ENCODE results near the gene ATP10A. TPM values are rescaled to one million over a fixed set of nuclear protein-coding genes. Genes with fewer than 3 reads are reported as not detected.

Gene ATP10A
- total RNA-seq, 1 experiment from 2014 or later = 3.9 TPM

DNA sequence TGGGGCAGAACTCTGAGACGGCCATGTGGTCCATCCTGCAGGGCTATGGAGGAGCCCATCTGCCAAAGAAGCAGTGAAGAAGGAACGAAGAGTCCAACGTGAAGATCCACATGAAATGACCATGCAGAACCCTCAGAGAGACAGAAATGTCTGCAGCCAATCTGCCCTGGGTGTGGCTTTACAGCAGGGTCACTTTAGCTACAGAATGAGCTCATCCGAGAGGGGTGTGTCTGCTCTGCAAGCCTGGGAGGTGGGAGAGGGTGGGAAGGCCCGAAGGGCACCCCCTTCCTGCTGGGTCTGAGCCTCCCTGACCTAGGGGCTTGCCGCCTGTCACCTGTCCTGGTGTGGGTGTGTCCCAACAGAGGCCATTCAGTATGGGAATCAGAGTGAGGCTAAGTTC lies 176.3 kb downstream of the ATP10A start:
- Histone ChIP-seq H4K91ac (ENCODE audit: insufficient read length, low read depth, low read length) (no peak overlapping the region), H3K56ac (ENCODE audit: insufficient read length, low read depth, low read length) (no peak overlapping the region), H2BK120ac (ENCODE audit: low read depth, low read length, poor library complexity, severe bottlenecking) (no peak overlapping the region), H4K20me1 (ENCODE audit: control insufficient read depth, insufficient read depth, insufficient read length) (peaks cover 3% of the 10 kb centered on the region), H3K79me2 (ENCODE audit: insufficient read depth, low read length) (no peaks in the 10 kb centered on the region), H2AK5ac (ENCODE audit: insufficient read length, low read length) (no peak overlapping the region), H3K18ac (ENCODE audit: insufficient read length, low read depth, low read length) (no peak overlapping the region), H4K8ac (replicated peaks; ENCODE audit: insufficient read length, low read depth, low read length) (no peak overlapping the region), H2BK12ac (ENCODE audit: insufficient read length, low read depth, low read length) (no peak overlapping the region), H2BK20ac (ENCODE audit: low read depth, low read length, poor library complexity, severe bottlenecking) (no peak overlapping the region), H2BK5ac (ENCODE audit: insufficient read length, low read length) (no peak overlapping the region), H2AFZ (ENCODE audit: low read length) (no peak overlapping the region), H3K23ac (ENCODE audit: insufficient read length, low read depth, low read length) (no peak overlapping the region), H3K4ac (ENCODE audit: low read depth, low read length) (no peak overlapping the region), H3T11ph (ENCODE audit: low read length) (no peak overlapping the region), H3K14ac (ENCODE audit: insufficient read depth, low read length) (no peak overlapping the region), H3K27me3 (ENCODE audit: insufficient read depth, low read length) (no peaks in the 10 kb centered on the region), H3K27ac (ENCODE audit: insufficient read length, low read depth, low read length) (no peak overlapping the region), H2BK15ac (ENCODE audit: low read depth, low read length) (no peak overlapping the region), H3K4me2 (ENCODE audit: insufficient read depth, insufficient read length, low read length) (no peak overlapping the region), H3K79me1 (ENCODE audit: insufficient read depth, low read depth, low read length, poor library complexity, severe bottlenecking) (no peaks in the 10 kb centered on the region), H3K23me2 (ENCODE audit: insufficient read length, low read depth, low read length, poor library complexity, severe bottlenecking) (no peaks in the 10 kb centered on the region), H3K9ac (ENCODE audit: extremely low read depth, insufficient read length, low read length) (no peak overlapping the region), H3K4me1 (ENCODE audit: insufficient read depth, low read length) (no peaks in the 10 kb centered on the region), H4K5ac (ENCODE audit: insufficient read length, low read depth, low read length) (no peak overlapping the region), H3K9me3 (ENCODE audit: control insufficient read depth, low read depth, low read length) (no peaks in the 10 kb centered on the region)
- Mint-ChIP-seq H3K27ac (no peak overlapping the region), H3K27me3 (ENCODE audit: low read depth) (peaks cover 15% of the 10 kb centered on the region), H3K4me3 (no peak overlapping the region), H3K4me1 (peaks cover 20 to 34% of the 10 kb centered on the region in 2 experiments), H3K36me3 (ENCODE audit: insufficient read depth in 1 of 3, low read depth in 3 of 3) (peaks cover 5 to 9% (median 8%) of the 10 kb centered on the region in 3 experiments; a peak in 6 of 7 replicates), H3K9me3 (peaks cover 3 to 8% of the 10 kb centered on the region in 2 experiments; a peak in 3 of 5 replicates)
- WGBS (ENCODE audit: extremely low coverage, insufficient read length, low lambda C conversion rate) = no CpG with 5 or more reads among the region's 6 CpGs
- TF ChIP-seq, protein P1, sequence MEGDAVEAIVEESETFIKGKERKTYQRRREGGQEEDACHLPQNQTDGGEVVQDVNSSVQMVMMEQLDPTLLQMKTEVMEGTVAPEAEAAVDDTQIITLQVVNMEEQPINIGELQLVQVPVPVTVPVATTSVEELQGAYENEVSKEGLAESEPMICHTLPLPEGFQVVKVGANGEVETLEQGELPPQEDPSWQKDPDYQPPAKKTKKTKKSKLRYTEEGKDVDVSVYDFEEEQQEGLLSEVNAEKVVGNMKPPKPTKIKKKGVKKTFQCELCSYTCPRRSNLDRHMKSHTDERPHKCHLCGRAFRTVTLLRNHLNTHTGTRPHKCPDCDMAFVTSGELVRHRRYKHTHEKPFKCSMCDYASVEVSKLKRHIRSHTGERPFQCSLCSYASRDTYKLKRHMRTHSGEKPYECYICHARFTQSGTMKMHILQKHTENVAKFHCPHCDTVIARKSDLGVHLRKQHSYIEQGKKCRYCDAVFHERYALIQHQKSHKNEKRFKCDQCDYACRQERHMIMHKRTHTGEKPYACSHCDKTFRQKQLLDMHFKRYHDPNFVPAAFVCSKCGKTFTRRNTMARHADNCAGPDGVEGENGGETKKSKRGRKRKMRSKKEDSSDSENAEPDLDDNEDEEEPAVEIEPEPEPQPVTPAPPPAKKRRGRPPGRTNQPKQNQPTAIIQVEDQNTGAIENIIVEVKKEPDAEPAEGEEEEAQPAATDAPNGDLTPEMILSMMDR (conservative IDR thresholded peaks at IDR 0.05) = no peak
- DNase-seq = no peak
